Hepatocyte (in vitro differentiated cells): ENCODE results near the gene XKR7. TPM values are rescaled to one million over a fixed set of nuclear protein-coding genes. Genes with fewer than 3 reads are reported as not detected.

Source experiments
- DNase-seq: peaks from one replicate; pipeline ENCODE4 v3.0.0-alpha.2; 2016; ENCODE audit warnings: low spot score
- H2AFZ ChIP-seq: fragments of 200-600 bp; sonication (generic); 2 replicates; pipeline ENCODE4 v1.6.0; 2016; ENCODE audit warnings: antibody characterized with exemption, mild to moderate bottlenecking
- H3K27ac ChIP-seq: fragments of 200-600 bp; sonication (generic); 2 replicates; pipeline ENCODE4 v1.5.1; 2016; ENCODE audit warnings: mild to moderate bottlenecking
- H3K27me3 ChIP-seq: fragments of 200-600 bp; sonication (generic); 2 replicates; pipeline ENCODE4 v1.6.1; 2016
- H3K36me3 ChIP-seq: fragments of 200-600 bp; sonication (generic); replicated peaks from 2 replicates; pipeline ENCODE4 v1.5.1; 2016; ENCODE audit warnings: low read depth; ENCODE audit not compliant: insufficient read depth
- H3K4me1 ChIP-seq: fragments of 200-600 bp; sonication (generic); 2 replicates; pipeline ENCODE4 v1.5.1; 2016; ENCODE audit warnings: mild to moderate bottlenecking, moderate library complexity; ENCODE audit not compliant: insufficient read depth
- H3K4me2 ChIP-seq: fragments of 200-600 bp; sonication (generic); 2 replicates; pipeline ENCODE4 v1.6.0; 2016
- H3K4me3 ChIP-seq: fragments of 200-600 bp; sonication (generic); 2 replicates; pipeline ENCODE4 v1.5.1; 2016; ENCODE audit warnings: mild to moderate bottlenecking
- H3K79me2 ChIP-seq: fragments of 200-600 bp; sonication (generic); 2 replicates; pipeline ENCODE4 v1.6.0; 2017; ENCODE audit warnings: mild to moderate bottlenecking
- H3K9me2 ChIP-seq: fragments of 200-600 bp; sonication (generic); replicated peaks from 2 replicates; pipeline ENCODE4 v1.6.0; 2017; ENCODE audit warnings: mild to moderate bottlenecking; ENCODE audit not compliant: insufficient read depth
- H3K9me3 ChIP-seq: fragments of 200-600 bp; sonication (generic); 2 replicates; pipeline ENCODE4 v1.5.1; 2016; ENCODE audit warnings: low read depth, mild to moderate bottlenecking
- H4K20me1 ChIP-seq: fragments of 200-600 bp; sonication (generic); 2 replicates; pipeline ENCODE4 v1.6.0; 2016; ENCODE audit warnings: mild to moderate bottlenecking; ENCODE audit not compliant: insufficient read depth, poor library complexity, severe bottlenecking
- EZH2 ChIP-seq: fragments of 200-600 bp; sonication (generic); IDR thresholded peaks from 2 replicates; pipeline ENCODE4 v1.6.1; 2016; ENCODE audit warnings: antibody characterized with exemption, mild to moderate bottlenecking, borderline replicate concordance
- EZH2phosphoT487 ChIP-seq: fragments of 200-600 bp; sonication (generic); IDR thresholded peaks from one replicate; pipeline ENCODE4 v1.6.1; 2018; ENCODE audit warnings: antibody characterized with exemption, mild to moderate bottlenecking, low read depth, moderate library complexity; ENCODE audit not compliant: unreplicated experiment, severe bottlenecking
- WGBS: methylation state at CpG from one replicate; pipeline ENCODE4 v1.1.6; 2016; ENCODE audit warnings: low lambda C conversion rate; ENCODE audit errors: missing lambda C conversion rate; 5-methylcytosine and 5-hydroxymethylcytosine counted together
- polyA plus RNA-seq: library from polyadenylated mRNA; unstranded; fragments of >200 nt; fragmentation: Nextera tagmentation; extraction: Ambion mirVana; gene quantifications from 2 replicates; pipeline ENCODE4 v1.2.1, GENCODE V29; 2016
- total RNA-seq: library from RNA; depleted of rRNA; stranded (reverse); fragments of >200 nt; gene quantifications from 2 replicates; pipeline ENCODE4 v1.2.3, GENCODE V29; 2014
- TF ChIP-seq, protein P1 (sequence below): fragments of 200-600 bp; sonication (generic); IDR thresholded peaks from 2 replicates; pipeline ENCODE4 v1.5.1; 2016; ENCODE audit warnings: antibody characterized with exemption, mild to moderate bottlenecking; ENCODE audit not compliant: poor library complexity

XKR7 gene
- total and polyA plus RNA-seq, 2 experiments from 2014 or later: 0.37 TPM; not detected in 1

- H3K27me3 ChIP-seq: peaks cover 27% of the 10 kb centered on the region
- no peak overlapping the region for H2AFZ ChIP-seq
- no peaks in the 10 kb centered on the region for H3K36me3 ChIP-seq
- H3K27ac ChIP-seq: no peak overlapping the region
- 93% methylated on average over 2 of the region's 2 CpGs for WGBS
- H3K9me2 ChIP-seq: no peaks in the 10 kb centered on the region
- H3K4me1 ChIP-seq: no peaks in the 10 kb centered on the region
- H3K79me2 ChIP-seq: no peaks in the 10 kb centered on the region
- no peaks in the 10 kb centered on the region for H4K20me1 ChIP-seq
- no peak overlapping the region for H3K4me3 ChIP-seq
- H3K4me2 ChIP-seq: no peak overlapping the region
- TF ChIP-seq EZH2phosphoT487 (no peak), EZH2 (no peak)
- TF ChIP-seq, protein P1, sequence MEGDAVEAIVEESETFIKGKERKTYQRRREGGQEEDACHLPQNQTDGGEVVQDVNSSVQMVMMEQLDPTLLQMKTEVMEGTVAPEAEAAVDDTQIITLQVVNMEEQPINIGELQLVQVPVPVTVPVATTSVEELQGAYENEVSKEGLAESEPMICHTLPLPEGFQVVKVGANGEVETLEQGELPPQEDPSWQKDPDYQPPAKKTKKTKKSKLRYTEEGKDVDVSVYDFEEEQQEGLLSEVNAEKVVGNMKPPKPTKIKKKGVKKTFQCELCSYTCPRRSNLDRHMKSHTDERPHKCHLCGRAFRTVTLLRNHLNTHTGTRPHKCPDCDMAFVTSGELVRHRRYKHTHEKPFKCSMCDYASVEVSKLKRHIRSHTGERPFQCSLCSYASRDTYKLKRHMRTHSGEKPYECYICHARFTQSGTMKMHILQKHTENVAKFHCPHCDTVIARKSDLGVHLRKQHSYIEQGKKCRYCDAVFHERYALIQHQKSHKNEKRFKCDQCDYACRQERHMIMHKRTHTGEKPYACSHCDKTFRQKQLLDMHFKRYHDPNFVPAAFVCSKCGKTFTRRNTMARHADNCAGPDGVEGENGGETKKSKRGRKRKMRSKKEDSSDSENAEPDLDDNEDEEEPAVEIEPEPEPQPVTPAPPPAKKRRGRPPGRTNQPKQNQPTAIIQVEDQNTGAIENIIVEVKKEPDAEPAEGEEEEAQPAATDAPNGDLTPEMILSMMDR: no peak
- no peaks in the 10 kb centered on the region for H3K9me3 ChIP-seq
- no peak for DNase-seq
These were observed 35.4 kb downstream of the XKR7 start for GRCh38 chr20:32003325-32003724.

GRCh38 chr20:32004963-32005362 is 37.0 kb downstream of the XKR7 start:
- no peaks in the 10 kb centered on the region for H3K9me3 ChIP-seq
- peaks cover 33% of the 10 kb centered on the region for H3K27me3 ChIP-seq
- no peak for DNase-seq
- H3K4me2 ChIP-seq: no peak overlapping the region
- no peak for TF ChIP-seq EZH2phosphoT487
- no peak for TF ChIP-seq EZH2
- TF ChIP-seq, protein P1: no peak
- H4K20me1 ChIP-seq: no peaks in the 10 kb centered on the region
- H3K27ac ChIP-seq: no peak overlapping the region
- no peak overlapping the region for H3K4me3 ChIP-seq
- no peak overlapping the region for H2AFZ ChIP-seq
- H3K36me3 ChIP-seq: no peaks in the 10 kb centered on the region
- no peaks in the 10 kb centered on the region for H3K79me2 ChIP-seq
- H3K4me1 ChIP-seq: no peaks in the 10 kb centered on the region
- no peaks in the 10 kb centered on the region for H3K9me2 ChIP-seq

DNA sequence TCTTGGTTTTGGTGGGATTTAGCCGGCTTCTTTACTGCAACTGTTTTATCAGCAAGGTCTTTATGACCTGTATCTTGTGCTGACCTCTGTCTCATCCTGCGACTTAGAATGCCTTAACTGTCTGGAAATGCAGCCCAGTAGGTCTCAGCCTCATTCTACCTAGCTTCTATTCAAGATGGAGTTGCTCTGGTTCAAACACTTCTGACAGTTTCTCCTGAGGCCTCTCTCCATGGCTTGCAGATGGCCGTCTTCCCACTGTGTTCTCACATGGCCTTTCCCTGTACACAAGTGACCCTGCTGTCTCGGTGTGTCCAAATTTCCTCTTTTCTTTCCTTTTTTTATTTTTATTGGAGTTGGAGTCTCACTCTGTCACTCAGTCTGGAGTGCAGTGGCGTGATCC is 38.1 kb downstream of the XKR7 start:
- Histone ChIP-seq H3K4me1 (no peaks in the 10 kb centered on the region), H3K4me3 (no peak overlapping the region), H3K9me3 (no peaks in the 10 kb centered on the region), H3K27ac (no peak overlapping the region), H4K20me1 (no peaks in the 10 kb centered on the region), H3K36me3 (no peaks in the 10 kb centered on the region), H2AFZ (no peak overlapping the region), H3K9me2 (no peaks in the 10 kb centered on the region), H3K4me2 (no peak overlapping the region), H3K27me3 (peaks cover 40% of the 10 kb centered on the region), H3K79me2 (no peaks in the 10 kb centered on the region)
- no peak for DNase-seq
- WGBS: 81% methylated on average over 5 of the region's 5 CpGs
- TF ChIP-seq EZH2 (no peak), EZH2phosphoT487 (no peak)
- TF ChIP-seq, protein P1: no peak
